ENCODE results near the gene PTPRN2. TPM values are rescaled to one million over a fixed set of nuclear protein-coding genes. Genes with fewer than 3 reads are reported as not detected.

PTPRN2 gene
- total RNA-seq, 4 donors from 2014 or later = 2.0 to 9.5 (median 2.6) TPM

DNA sequence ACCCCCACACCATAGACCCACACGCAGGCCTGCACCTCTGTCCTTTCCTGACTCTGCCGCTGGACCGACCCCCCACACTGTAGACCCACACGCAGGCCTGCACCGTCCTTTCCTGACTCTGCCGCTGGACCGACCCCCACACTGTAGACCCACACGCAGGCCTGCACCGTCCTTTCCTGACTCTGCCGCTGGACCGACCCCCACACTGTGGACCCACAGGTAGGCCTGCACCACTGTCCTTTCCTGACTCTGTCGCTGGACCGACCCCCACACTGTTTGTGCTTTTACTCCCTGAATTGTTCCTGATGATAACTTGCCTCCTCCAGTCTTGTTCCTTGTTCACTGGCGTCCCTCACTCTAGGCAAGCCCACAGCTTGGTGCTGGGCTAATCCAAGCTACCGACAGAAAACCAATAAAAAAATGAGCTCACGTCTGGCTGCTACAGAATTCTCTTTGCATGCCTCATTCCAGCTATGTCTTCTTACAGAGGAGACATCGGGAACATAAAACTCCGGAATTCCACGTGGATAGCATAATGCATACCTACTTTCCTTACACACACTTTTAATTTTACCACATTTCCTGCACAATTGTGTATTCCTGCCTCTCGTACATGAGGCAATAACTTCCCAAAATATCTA lies 494.3 kb downstream of the PTPRN2 start:
- TF ChIP-seq, protein P1, sequence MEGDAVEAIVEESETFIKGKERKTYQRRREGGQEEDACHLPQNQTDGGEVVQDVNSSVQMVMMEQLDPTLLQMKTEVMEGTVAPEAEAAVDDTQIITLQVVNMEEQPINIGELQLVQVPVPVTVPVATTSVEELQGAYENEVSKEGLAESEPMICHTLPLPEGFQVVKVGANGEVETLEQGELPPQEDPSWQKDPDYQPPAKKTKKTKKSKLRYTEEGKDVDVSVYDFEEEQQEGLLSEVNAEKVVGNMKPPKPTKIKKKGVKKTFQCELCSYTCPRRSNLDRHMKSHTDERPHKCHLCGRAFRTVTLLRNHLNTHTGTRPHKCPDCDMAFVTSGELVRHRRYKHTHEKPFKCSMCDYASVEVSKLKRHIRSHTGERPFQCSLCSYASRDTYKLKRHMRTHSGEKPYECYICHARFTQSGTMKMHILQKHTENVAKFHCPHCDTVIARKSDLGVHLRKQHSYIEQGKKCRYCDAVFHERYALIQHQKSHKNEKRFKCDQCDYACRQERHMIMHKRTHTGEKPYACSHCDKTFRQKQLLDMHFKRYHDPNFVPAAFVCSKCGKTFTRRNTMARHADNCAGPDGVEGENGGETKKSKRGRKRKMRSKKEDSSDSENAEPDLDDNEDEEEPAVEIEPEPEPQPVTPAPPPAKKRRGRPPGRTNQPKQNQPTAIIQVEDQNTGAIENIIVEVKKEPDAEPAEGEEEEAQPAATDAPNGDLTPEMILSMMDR (IDR thresholded peaks at IDR 0.05) = no peak
- no peak for ATAC-seq (ENCODE audit: low FRiP score)
- no peak for DNase-seq (ENCODE audit: low spot score)

DNA sequence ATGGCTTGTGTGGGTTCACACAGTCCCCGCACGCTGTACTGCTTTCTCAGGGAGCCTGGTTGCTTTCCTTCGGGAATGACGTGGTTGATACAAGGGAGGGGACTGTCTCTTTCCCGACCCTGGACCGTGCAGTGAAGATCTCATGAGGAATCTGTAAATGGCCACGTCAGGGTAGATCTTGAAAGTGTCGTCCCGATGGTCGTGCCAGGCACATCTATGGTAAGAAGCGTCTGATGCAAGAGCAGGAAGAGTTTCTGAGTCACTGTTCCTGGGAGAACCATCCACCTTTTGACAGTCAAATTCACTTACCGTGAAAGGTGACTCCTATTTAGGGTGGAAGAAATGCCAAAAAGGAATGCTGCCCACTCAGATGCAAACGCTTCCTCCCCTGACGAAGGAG lies 500.4 kb downstream of the PTPRN2 start:
- DNase-seq (ENCODE audit: low spot score) (no peak), ATAC-seq (ENCODE audit: low FRiP score) (no peak)
- TF ChIP-seq, protein P1 (IDR thresholded peaks at IDR 0.05) = no peak

DNA sequence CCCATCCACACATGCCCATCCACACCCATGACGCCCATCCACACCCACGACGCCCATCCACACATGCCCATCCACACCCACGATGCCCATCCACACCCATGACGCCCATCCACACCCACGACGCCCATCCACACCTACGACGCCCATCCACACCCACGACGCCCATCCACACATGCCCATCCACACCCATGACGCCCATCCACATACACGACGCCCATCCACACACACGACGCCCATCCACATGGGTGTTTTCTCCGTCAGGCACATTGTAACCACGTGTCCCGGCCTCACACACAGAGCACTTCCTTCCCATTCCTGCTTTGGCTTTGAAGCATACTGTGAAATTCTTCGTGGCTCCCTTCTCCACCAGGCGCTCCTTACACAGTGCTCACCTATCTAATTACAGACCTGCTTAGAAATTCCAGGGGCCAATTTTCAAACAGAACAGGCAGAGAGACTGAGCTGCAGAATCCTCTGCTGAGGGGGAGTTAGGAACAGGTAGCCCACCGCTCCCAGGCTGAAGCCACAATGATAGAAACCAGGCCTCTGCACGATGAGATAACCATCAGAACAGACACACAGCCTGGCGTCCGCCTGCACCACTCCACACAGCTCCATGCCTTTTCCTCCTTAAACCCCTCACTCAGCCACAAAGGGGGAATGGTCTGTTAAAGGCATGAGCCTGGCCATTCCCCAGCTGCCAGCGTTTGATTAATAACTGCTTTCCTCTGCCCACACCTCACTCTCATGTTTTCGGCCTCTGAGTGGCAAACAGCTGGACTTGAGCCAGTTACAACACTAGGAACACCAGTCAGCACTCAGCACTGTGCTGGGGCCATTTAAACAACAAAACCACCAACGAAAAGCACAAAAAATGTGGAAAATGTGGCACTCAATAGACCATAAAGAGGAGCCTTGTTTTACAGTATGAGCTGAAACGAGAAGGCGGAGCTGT lies 501.6 kb downstream of the PTPRN2 start:
- DNase-seq (ENCODE audit: low spot score) (no peak), ATAC-seq (ENCODE audit: low FRiP score) (no peak)
- TF ChIP-seq, protein P1 (IDR thresholded peaks at IDR 0.05) = no peak

- DNase-seq (ENCODE audit: low spot score) (no peak), ATAC-seq (ENCODE audit: low FRiP score) (no peak)
- TF ChIP-seq, protein P1 (IDR thresholded peaks at IDR 0.05) = no peak
Observed at GRCh38 chr7:158084555-158084954, 503.1 kb downstream of the PTPRN2 start.

DNA sequence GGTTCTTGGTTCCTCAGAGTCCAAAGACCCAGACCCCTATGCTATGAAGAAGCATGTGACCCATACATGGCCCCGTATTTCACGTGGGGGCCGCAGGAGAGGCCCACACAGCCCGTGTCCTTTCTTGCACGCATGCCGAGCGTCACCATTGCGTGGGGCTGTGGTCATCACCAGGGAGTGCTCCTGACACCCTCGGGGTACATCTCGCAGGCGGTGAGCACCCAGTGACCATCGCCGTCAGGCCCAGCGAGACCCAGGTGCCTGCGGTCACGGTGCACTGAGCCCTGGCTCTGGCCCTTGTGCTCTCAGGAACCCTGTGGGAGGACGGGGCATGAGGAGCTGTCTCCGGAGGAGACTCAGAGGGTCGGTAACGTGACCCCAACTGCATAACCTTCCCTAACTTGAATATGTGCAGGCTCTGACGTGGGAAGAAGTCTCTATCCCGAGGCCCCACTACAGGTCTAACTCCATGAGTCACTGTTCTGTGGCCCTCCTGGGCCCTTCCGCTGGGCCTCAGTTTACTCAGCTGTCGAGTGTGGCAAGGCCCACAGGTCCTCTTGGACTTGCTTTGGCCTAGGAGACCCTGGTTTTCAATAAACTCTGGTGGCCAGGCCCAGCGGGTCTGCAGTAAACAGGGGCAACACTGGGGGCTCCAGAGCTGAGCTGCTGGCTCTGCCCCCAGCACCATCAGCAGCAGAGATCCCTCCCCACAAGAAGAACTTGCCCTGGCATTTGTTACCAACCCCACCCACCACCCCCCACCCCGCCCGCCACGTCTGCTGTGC lies 503.9 kb downstream of the PTPRN2 start:
- ATAC-seq (ENCODE audit: low FRiP score) (no peak), DNase-seq (ENCODE audit: low spot score) (no peak)
- TF ChIP-seq, protein P1 (IDR thresholded peaks at IDR 0.05) = no peak

GRCh38 chr7:158082761-158083160 lies 504.9 kb downstream of the PTPRN2 start:
- DNase-seq (ENCODE audit: low spot score) = no peak
- ATAC-seq (ENCODE audit: low FRiP score) = no peak
- TF ChIP-seq, protein P1 (IDR thresholded peaks at IDR 0.05) = no peak

Measured in omental fat pad (tissue), 4 donors.